HG02610 (cell line): Measurements from ENCODE around the gene RPS3.
"Not testable (repeated sequence)": the region's sequence is repeated elsewhere in the genome, so short reads cannot be mapped to it uniquely, and the experiment has no call there.

Source experiments
- ATAC-seq: cut with Tn5 transposase; IDR thresholded peaks from one replicate; pipeline ENCODE4 v1.9.1; 2021; ENCODE audit warnings: mild to moderate bottlenecking, moderate library complexity; ENCODE audit not compliant: unreplicated experiment

The RPS3 gene

DNA sequence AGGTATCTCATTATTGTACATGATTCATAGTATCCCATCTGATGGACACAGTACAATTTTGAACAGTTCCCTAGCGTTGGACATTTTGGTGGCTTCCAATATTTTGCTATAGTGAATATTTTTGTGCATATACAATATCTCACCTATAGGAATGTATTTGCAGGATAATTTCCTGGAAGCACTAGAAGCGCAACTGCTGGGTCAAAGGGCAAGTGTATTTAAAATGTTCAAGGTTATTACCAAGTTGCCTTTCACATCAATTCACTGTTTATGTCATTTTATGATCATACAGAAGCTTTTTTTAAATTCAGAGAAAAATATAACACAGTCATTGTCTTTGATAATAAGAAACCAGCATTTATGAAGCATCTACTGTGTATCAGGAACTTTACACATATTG lies 19.1 kb upstream of the RPS3 start:
- no peak for ATAC-seq

DNA sequence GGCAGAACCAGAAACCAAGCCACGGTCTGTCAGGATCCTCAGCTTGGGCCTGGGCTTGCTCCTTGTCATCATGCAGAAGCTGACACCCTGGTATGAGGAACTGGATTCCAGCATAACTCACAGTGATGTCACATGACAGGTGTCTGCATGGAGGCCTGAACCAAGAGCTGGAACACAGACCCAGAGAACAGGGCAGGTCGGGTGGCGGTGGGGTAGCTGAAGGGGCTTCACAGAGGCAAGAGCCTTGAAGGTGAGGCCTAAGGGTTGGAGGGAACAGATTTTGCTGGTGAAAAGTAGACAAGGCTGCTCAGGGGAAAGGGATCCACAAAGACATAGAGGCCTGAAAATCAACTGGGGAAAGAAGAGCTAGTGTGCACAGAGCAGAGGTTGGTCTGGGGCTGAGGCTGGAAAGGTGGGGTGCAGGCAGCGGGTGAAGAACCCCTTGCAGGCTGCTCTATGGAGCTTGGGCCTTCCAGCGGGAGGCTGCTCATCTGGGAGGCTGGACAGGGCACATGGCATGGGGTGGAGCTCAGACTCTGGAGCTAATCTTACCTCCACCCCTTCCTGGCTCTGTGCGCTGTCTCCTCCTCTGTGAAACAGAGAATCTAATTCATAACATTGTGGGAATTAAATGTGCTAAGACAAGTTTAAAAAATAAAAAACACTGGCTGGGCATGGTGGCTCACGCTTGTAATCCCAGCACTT lies 18.4 kb upstream of the RPS3 start:
- no peak for ATAC-seq

DNA sequence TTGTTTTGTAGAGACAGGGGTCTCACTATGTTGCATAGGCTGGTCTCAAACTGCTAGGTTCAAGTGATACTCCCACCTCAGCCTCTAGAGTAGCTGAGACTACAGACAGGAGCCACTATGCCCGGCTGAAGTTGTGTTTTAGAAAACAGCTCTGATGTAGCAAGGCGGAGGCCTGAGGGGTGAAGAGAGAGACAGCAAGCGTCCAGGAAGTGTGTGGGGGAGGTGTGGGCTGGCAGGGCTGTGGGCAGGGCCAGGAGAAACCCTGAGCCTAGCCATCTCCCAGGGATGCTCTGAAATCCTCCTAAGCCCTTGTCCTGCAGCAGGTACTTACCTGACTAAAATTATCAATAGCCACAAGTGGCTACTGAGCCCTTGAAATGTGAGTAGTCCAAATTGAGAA lies 16.1 kb upstream of the RPS3 start:
- ATAC-seq: no peak

DNA sequence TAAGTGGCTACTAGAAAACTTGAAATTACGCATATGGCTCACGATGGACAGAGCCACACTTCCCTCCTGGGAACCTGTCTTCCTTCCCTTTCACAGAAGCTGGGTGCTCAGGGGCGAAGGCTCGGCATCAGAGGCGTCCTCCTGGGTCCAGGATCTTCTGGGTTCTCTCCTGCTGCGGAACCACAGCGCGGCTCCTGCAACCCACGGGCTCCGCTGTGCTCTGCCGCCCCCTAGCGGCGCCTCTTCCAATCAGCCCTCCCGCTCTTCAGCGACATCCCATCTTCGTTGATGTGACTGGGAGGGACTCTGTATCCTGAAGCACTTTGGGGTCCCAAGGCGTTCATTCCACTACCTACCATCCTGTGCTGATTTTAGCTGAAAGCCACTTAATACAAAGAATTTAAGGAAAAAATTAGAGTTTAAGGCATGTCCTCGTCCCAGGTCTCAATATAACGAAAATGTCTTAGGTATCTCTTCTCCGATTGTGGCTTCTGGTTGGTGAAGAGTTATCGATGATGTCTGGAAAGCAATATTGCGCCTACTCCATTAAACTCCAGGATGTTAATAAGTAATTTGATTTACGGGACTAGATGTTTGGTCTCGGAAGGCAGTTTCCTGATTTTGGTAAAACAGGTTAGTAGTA lies 14.8 kb upstream of the RPS3 start:
- ATAC-seq: no peak

DNA sequence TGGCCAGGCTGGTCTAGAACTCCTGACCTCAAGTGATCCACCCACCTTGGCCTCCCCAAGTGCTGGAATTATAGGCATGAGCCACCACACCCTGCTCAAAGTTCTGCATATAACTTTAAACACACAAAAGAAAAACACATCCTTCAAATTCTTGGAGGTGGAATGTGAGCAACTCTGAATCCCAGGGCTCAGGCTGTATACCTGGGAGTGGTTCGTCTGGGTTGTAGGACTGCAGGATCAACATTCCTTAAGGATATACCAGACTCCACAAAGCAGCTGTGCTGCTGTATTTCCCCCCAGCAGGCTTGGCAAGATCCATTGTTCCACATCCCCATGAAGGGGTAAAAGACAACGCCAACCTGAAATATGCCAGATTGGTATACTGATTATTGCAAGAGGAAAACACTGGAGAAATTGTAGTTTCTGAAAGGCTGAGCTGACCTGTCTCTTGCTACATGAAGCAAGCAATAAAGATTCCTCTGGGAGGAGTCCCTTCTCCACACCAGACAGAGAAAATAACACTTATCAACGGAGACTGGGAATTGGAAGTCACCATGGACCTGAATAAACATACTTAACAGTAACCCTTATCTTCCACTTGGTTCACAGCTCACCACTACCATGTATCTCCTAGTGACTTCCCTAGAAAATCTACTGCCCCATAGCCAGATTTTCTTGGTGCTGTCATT lies 12.2 kb upstream of the RPS3 start:
- no peak for ATAC-seq

DNA sequence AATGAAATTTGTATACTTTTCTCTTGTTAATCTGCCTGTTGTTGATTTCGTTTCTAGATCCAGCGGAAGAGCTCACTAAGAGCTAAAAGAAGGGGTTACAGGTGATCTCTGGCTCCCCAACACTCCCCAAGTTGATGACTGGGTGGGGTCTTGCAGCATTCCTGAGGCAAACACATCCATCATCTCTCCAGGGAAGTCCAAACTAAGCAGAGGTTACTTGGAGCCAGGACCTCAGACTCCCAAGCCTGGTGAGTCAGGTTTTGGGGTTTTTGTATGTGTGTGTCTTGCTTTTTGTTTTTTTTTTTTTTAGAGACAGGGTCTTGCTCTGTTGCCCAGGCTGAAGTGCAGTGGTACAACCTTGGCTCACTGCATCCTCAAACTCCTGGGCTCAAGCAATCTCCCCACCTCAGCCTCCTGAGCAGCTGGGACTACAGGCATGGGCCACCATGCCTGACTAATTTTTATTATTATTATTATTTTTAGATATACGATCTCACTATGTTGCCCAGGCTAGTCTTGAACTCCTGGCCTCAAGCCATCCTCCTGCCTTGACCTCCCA lies 11.5 kb upstream of the RPS3 start:
- ATAC-seq: no peak

DNA sequence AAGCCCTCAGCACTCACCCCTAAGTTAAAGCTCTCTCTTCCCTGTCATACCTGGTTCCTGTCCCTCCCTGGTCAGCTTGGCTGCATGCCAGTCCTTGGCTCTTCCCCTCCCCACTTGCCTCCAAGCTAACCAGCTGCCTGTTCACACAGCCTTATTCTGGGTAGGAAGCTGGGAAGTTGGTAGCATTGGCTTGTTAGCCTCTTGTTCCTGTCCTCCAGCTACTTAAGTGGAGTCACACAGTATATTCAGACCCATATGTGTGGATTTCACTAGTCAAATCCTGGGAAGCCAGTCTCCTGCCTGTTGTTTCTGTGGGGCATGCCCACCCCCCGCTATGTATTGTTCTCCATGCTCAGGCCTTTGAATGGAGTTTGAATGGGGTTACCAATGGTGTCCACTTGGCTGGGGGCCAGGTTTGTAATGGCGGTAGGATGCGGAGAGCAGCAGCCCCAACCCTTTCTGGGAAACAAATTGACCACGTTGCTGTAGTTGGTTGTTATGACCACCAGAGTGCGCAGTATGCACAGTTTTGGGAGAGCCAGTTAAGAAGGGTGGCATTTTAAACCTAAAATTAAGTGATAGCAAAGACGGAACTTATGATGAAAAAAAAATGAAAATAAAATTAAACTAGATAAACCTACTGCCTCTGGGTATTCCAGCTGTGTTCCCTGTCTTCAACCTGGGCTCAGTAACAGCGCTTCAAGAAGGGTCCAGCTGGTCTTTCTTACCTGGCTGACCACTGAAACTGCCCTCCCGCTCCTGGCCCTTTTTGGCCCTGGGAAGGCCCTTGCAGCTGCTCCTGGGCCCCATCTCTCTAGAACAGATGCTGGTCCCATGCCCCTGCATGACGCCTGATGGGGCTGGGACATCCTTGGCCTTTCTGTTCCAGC lies 10.7 kb upstream of the RPS3 start:
- ATAC-seq: peak; percentile 45

DNA sequence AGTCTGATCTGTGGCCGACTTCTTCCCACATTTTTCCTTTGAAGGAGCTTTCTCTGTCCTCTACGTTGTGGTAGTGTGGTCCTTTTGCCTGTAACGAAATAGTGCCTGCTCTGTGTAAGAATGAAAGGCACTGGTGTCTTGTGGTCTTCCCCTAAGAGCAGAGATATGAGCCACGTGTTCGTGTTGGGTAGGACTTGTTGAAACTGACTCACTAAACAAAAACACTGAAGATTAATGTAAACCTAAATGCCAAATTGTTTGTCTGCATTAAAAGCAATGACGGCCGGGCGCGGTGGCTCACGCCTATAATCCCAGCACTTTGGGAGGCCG lies 10.1 kb upstream of the RPS3 start:
- no peak for ATAC-seq

DNA sequence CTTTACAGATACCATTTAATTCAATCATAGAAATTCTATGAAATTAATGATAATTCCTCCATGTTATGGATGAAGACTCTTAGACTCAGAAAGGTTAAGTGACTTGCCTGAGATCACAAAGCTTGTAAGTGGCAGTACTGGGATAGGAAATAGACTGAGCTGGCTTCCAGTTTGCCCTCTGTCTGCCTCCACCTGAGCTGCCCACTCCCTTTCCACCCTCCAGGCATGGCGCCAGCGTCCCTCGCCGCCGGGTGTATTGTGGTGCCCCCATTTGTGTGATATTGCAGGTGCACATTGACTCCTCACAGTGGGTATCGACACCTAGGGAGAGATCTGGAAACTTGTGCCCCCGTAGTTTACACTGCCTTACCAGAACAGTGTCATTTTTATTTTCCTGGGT lies 9.4 kb upstream of the RPS3 start:
- no peak for ATAC-seq

DNA sequence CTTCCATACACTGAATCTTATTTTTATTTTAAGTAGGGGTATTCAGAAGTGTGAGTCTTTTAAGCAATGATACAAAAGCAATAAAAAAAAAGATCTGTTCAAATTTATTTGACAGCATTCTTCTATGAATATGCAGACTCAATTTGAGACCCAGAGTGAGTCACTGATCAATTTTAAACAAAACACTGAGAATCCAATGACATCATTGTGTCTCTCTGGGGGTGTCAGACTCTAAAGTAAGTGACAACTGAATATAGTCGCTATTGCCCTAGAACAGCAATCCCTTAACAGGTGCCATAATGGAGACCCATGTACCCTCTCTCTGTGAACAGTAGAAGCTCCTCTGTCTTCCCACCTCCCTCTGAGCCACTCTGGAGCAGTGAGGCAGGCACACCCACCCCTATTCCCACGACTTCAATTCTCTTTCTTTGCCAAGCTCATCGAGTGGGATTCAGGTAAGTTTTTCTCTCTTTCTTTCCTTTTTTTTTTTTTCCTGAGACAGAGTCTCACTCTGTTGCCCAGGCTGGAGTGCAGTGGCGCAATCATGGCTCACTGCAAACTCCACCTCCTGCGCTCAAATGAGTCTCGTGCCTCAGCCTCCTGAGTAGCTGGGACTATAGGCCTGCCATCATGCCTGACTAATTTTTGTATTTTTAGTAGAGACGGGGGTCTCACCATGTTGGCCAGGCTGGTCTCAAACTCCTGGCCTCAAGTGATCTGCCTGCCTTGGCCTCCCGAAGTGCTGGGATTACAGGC lies 5.1 kb upstream of the RPS3 start:
- no peak for ATAC-seq

DNA sequence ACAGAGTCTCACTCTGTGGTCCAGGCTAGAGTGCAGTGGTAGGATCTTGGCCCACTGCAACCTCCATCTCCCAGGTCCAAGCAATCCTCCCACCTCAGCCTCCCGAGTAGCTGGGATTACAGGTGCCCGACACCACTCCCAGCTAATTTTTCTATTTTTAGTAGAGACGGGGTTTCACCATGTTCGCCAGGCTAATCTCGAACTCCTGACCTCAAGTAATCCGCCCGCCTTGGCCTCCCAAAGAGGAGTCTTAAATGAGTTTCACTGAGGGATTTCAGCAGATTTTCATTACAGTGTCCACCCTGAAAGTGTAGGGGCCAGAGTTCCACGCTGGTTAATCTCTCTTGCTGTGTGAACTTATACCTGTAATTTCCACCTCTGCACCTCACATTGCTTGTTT lies 412 bp upstream of the RPS3 start:
- no peak for ATAC-seq

DNA sequence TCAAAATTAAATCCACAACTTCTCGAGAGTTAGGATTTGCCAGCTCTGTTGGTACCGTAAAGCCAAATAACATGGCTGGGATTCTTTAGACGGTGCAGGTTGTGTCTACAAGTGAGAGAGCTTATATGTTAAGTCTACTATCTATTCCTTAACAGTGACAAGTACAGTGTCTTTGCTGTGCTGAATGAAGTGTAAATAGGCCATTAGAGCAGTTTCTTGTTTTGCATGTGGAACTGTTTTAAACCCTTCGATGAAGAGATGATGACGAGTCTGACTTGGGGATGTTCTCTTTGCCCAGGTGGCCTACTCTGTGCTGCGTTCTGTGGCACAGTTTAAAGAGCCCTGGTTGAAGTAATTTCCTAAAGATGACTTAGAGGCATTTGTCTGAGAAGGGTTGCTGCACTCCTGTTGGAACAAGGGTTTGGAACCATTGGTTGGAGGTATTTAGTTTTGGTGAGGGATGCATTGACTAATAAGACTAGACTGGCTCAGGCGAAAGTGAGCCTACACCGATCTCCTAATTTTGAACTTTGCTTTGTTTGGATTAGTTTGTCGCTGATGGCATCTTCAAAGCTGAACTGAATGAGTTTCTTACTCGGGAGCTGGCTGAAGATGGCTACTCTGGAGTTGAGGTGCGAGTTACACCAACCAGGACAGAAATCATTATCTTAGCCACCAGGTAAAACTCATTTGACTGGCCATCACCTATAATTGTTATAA lies 988 bp downstream of the RPS3 start:
- ATAC-seq: no peak

DNA sequence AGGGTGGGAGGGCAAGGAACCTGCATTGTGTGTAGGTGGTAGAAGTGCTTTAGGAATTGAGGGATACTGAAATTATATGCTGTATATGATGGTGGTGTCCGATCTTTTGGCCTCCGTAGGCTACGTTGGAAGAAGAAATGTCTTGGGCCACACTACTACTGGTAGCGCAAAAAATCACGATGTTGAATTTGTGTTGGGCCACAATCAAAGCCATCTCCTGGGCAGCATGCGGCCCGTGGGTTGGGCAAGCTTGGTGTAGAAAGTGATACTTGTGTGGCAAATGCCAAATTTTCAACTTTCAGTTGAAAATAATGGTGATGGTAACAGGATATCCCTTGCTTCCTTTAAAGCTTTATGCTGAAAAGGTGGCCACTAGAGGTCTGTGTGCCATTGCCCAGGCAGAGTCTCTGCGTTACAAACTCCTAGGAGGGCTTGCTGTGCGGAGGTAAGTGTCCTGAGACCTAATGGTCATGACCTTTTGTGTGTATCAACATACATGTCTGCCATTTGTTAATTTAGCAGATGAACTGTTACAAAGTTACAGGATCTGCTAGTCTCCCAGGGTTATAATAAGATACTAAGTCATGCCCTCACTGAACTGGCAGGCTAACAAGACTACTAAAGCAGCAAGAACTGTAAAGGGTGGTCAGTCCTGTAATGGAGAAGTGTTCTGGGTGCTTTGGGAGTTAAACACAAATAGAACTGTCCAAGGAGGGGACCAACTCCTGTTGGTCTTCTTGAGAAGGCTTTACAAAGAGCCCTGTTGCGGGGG lies 2.9 kb downstream of the RPS3 start:
- ATAC-seq: no peak

DNA sequence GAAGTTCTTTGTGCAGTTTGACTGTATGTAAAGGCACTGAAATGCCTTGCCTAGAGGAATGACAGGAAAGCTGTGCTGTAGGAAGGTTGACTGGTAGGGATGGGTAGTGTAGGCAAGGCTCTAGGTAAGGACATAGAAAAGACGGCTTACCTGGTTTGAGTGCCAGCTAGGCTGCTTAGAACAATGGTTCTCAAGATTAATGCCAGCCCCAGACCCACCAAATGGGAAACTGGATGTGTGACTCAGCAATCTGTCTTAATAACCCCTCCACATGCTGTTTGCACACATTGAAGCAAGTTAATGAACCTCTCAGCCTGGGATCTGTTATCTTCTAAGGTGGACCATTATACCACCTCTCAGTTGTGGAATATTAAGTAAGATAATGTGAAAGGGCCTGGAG lies 3.7 kb downstream of the RPS3 start:
- no peak for ATAC-seq

DNA sequence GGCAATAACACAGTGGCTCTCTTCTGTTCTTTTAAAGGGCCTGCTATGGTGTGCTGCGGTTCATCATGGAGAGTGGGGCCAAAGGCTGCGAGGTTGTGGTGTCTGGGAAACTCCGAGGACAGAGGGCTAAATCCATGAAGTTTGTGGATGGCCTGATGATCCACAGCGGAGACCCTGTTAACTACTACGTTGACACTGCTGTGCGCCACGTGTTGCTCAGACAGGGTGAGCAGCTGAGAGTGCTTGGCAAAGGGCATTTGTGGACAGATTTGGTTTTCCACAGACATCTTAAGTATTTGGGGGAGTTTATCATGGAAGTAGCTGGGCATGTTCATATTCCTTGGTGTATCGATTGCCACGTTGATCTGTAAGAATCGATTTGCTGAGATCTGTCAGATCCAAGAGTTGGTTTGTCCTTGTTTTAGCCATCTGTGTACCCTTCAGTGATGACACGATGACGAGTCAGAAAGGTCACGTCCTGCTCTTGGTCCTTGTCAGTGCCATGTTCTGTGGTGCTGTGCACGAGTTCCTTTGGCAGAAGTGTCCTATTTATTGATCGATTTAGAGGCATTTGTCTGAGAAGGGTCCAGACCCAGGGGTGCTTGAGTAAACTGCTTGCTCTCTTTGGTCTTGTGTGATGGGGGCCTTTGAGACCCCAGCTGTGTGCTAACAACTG lies 4.8 kb downstream of the RPS3 start:
- ATAC-seq: no peak

DNA sequence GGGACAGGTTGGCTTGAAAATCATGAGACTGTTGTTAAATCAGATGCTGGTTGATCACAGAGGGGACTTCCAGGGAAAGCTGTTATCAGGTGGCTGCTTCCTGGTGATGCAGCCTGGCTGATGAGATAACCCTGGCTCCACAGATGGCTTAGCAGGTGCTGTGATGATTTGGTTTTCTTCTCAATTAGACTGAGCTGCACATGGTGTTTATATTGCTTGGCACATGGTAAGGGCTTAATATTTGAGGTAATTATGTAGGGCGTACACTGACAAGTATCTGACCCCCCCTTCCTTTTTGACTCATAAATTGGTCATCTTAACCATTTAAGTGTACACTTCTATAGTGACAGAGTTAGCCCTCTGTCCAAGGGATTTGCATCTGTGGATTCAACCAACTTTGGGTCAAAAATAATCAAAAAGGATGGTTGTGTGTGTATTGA lies 7.0 kb downstream of the RPS3 start:
- no peak for ATAC-seq

DNA sequence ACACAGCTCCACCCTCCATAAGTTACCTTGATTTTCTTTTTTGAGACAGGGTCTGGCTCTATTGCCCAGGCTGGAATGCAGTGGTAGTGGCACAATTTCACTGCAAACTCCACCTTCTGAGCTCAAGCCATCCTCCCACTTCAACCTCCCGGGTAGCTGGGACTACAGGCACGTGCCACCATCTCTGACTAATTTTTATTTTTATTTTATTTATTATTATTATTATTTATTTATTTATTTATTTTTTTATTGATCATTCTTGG lies 9.6 kb downstream of the RPS3 start:
- no peak for ATAC-seq

DNA sequence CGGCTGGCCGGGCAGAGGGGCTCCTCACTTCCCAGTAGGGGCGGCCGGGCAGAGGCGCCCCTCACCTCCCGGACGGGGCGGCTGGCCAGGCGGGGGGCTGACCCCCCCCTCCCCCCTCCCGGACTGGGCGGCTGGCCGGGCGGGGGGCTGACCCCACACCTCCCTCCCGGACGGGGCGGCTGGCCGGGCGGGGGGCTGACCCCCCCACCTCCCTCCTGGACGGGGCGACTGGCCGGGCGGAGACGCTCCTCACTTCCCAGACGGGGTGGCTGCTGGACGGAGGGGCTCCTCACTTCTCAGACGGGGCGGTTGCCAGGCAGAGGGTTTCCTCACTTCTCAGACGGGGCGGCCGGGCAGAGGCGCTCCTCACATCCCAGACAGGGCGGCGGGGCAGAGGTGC lies 10.7 kb downstream of the RPS3 start:
- ATAC-seq: not testable (repeated sequence)

DNA sequence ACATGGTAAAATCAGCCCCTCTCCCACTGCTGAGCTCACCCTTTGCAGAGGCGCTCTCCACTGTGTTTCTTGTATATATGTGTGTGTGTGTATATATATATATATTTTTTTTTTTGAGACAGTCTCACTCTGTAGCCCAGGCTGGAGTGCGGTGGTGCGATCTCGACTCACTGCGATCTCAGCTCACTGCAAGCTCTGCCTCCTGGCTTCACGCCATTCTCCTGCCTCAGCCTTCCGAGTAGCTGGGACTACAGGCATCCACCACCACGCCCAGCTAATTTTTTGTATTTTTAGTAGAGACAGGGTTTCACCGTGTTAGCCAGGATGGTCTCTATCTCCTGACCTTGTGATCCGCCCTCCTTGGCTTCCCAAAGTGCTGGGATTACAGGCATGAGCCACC lies 13.8 kb downstream of the RPS3 start:
- ATAC-seq: not testable (repeated sequence)
